ENCODE results near the gene SRPK2.

DNA sequence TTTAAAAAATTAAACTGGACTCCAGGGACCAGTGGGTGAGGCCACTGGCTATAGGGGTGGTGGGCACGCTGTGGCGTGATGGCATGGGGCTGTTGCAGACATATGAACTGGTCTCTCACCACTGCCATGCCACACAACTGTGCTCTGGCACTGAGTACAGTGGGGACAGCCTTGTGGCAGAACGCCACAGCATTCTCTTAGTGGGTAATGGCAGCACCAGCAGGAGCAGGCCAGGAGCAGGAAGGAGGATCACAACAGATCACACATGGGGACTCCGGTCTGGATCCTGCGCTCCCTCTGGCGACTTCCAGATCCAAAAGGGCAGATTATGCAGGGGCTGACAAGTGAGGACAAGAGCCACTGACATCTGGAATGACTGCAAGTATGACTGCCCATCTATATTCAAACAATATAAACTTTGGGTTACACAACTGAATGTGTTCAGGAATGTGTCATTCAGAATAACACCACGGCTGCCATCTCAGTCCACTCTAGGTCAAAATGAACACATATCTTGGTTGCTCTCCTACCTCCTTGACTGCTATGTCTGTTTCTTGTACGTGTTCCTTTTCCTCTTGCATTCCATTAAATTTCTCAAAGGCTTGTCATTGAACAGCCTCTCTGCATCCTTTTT, 198.7 kb downstream of the SRPK2 start:
- no peak for TF ChIP-seq POLR2AphosphoS5 (IDR thresholded peaks at IDR 0.05; ENCODE audit: insufficient read depth in 1 of 2, low read depth in 1 of 2)
- TF ChIP-seq CTCF (IDR thresholded peaks at IDR 0.05): no peak
- TF ChIP-seq POLR2A (IDR thresholded peaks at IDR 0.05): no peak
